ENCODE results near the gene AP3B1. TPM values are rescaled to one million over a fixed set of nuclear protein-coding genes. Genes with fewer than 3 reads are reported as not detected.

AP3B1 gene
- total RNA-seq, 6 experiments from 2014 or later: 51.8 to 66.8 (median 56.6) TPM

DNA sequence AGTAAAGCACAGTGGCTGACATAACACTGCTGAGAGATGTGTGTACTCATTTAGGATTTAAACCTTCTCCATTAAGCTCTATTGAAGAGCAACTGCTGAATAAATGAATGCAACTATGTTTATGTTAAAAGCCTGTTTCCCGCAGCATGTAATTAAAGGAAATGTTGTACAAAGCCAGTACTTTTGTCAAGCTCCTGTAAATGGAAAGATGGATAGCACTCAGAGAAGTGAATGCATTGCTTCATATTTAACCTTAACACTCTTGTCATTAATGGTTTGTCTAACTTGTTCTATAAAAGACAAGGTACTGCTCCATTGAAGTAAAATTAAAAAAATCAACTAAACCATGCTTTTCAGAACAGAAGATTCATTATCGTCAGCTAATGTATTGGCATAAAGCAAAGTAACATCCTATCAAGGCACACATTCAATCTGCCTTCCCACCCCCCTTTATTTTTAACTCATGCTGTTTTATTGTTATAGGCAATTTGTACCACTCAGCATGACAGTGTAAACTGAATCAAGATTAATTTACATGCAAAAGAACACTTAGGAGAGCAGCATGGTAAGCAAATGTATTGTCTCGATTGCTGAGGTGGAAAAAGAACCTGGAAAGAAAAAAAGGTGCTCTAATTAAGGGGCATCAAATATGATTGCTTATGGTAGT, 277.5 kb downstream of the AP3B1 start:
- Mint-ChIP-seq H3K27me3 (ENCODE audit: insufficient read depth) (no peaks in the 10 kb centered on the region), H3K4me3 (no peak overlapping the region), H3K27ac (no peak overlapping the region), H3K36me3 (ENCODE audit: low read depth) (no peaks in the 10 kb centered on the region), H3K4me1 (ENCODE audit: low read depth) (no peaks in the 10 kb centered on the region), H3K9me3 (no peaks in the 10 kb centered on the region)
- no peak for DNase-seq
- TF ChIP-seq, protein P1, sequence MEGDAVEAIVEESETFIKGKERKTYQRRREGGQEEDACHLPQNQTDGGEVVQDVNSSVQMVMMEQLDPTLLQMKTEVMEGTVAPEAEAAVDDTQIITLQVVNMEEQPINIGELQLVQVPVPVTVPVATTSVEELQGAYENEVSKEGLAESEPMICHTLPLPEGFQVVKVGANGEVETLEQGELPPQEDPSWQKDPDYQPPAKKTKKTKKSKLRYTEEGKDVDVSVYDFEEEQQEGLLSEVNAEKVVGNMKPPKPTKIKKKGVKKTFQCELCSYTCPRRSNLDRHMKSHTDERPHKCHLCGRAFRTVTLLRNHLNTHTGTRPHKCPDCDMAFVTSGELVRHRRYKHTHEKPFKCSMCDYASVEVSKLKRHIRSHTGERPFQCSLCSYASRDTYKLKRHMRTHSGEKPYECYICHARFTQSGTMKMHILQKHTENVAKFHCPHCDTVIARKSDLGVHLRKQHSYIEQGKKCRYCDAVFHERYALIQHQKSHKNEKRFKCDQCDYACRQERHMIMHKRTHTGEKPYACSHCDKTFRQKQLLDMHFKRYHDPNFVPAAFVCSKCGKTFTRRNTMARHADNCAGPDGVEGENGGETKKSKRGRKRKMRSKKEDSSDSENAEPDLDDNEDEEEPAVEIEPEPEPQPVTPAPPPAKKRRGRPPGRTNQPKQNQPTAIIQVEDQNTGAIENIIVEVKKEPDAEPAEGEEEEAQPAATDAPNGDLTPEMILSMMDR (IDR thresholded peaks at IDR 0.05): no peak

DNA sequence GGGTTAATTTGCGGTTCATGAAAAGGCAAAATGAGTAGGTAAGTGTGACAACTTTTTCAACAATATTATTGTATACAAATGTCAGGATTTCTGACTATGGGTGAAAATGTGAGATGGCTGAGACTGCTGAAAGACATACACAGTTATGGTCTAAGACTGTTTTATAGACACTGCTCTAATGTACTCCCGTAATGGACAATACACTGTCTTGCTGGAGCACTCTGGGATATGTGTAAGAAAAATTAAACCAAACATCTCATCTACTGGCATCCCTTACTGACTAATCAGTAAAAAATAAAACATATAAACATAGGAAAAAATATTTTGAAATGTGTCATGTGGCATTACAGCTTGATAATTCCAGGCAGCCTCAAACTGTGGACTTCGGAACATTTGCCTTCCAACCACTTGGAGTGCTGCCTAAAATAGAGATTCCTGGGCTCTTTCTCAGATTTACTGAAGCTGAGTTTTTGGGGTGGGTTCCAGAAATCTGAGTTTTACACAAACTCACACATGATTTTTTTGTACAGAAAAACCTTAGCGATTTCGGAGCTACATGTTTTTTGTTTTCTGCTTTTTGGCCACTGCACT, 284.5 kb downstream of the AP3B1 start:
- H3K9me3 Mint-ChIP-seq: no peaks in the 10 kb centered on the region
- peak overlapping the region; percentile 48 for H3K27ac Mint-ChIP-seq
- H3K27me3 Mint-ChIP-seq (ENCODE audit: insufficient read depth): no peaks in the 10 kb centered on the region
- no peaks in the 10 kb centered on the region for H3K36me3 Mint-ChIP-seq (ENCODE audit: low read depth)
- peak overlapping the region; percentile 33 for H3K4me3 Mint-ChIP-seq
- TF ChIP-seq, protein P1 (IDR thresholded peaks at IDR 0.05): peak; percentile 45
- peak; percentile 87 for DNase-seq
- H3K4me1 Mint-ChIP-seq (ENCODE audit: low read depth): peaks cover 26% of the 10 kb centered on the region

DNA sequence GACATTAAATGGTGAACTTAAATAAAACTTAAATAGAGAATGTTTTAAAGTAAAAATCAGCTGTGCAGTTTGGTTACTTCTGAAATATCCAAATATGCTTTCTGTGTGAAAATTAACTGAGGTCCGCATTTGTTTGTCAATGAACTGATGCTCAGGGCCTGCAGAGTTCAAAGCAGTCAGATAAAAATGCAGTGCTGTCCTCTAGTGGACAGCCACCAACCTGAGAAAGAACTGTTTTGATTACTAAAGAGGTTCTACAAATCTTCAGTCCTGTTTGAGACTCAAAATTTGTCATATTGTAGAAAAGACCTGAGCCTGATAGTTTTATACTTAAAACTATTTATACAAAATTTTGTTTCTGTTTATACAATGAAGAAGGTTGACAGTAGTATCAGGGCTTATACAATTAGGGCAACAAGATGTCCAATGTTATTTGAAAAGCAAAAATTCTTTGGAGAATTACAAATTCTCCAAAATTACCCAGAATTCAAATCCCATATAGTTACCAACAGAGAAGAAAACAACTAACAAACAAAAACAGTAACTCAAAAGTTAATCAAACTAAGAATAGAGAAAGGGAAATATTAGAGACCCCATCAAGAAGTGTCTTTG, 286.0 kb downstream of the AP3B1 start:
- Mint-ChIP-seq H3K4me1 (ENCODE audit: low read depth) (peaks cover 37% of the 10 kb centered on the region), H3K27me3 (ENCODE audit: insufficient read depth) (no peaks in the 10 kb centered on the region), H3K4me3 (no peak overlapping the region), H3K27ac (peak overlapping the region; percentile 8; the same call in 1 of the 2 replicates), H3K36me3 (ENCODE audit: low read depth) (no peaks in the 10 kb centered on the region), H3K9me3 (no peaks in the 10 kb centered on the region)
- peak; percentile 37 for DNase-seq
- TF ChIP-seq, protein P1 (IDR thresholded peaks at IDR 0.05): peak; percentile 89

DNA sequence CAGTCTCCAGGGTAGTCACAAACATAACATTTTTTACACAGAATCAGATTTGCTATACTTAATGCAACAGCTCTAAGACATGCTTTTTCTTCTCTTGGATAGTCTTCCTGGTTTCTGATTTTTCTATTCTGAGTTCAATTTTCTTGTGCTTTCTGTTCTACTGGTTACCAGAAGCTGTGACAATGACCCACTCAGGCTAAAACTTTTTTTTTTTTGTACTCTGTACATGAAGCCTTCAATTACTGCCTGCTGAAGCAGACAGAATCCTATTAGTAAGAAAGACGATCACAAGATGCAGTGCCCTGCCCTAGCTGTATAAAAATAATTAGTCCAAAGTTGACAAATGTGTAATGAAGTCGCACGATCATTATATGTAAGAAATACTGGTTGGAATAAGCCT, 287.3 kb downstream of the AP3B1 start:
- Mint-ChIP-seq H3K4me3 (no peak overlapping the region), H3K27me3 (ENCODE audit: insufficient read depth) (no peaks in the 10 kb centered on the region)
- TF ChIP-seq, protein P1 (IDR thresholded peaks at IDR 0.05): no peak

DNA sequence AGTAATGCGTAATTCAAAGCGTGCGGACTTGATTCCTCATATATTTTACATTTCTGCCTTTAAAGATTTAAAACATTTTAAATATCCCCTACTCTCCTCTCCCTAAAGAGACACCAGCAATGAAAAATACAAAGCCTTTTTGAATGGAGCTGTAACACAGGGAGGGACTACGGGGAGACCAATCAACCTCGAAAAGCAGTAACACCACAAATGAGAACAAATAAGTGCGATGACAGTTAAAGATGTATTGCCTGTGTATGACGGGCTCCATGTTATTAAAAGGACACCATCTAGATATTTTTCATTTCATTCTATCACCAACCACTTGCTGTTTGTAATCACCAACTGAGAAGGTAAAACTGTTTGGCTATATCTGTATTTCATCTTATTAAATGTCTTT, 288.0 kb downstream of the AP3B1 start:
- Mint-ChIP-seq H3K36me3 (ENCODE audit: low read depth) (no peaks in the 10 kb centered on the region), H3K4me1 (ENCODE audit: low read depth) (peaks cover 37% of the 10 kb centered on the region), H3K4me3 (no peak overlapping the region), H3K27me3 (ENCODE audit: insufficient read depth) (no peaks in the 10 kb centered on the region), H3K9me3 (no peaks in the 10 kb centered on the region), H3K27ac (no peak overlapping the region)
- TF ChIP-seq, protein P1 (IDR thresholded peaks at IDR 0.05): no peak
- DNase-seq: no peak

More for the DNA sequence above, 287.3 kb downstream of the AP3B1 start:
- no peak for DNase-seq
- Mint-ChIP-seq H3K27ac (no peak overlapping the region), H3K9me3 (no peaks in the 10 kb centered on the region), H3K4me1 (ENCODE audit: low read depth) (peaks cover 37% of the 10 kb centered on the region), H3K36me3 (ENCODE audit: low read depth) (no peaks in the 10 kb centered on the region)

Measured in HFFc6 (cell line).